Astrocyte (in vitro differentiated cells and primary cell): ENCODE measurements around the gene ARL15.

Source experiments
- CTCF ChIP-seq: IDR thresholded peaks from 2 replicates; pipeline ENCODE4 v1.5.1; 2011; ENCODE audit warnings: low read depth, mild to moderate bottlenecking, inconsistent platforms, low read length, moderate library complexity; ENCODE audit not compliant: insufficient read depth
- EZH2 ChIP-seq: IDR thresholded peaks from 2 replicates; pipeline ENCODE4 v1.6.1; 2012; ENCODE audit warnings: mild to moderate bottlenecking, low read length, inconsistent platforms; ENCODE audit not compliant: insufficient read depth

GRCh38 chr5:54073131-54073530 is 237.2 kb downstream of the ARL15 start:
- no peak for TF ChIP-seq CTCF
- no peak for TF ChIP-seq EZH2
